Measurements from ENCODE around the gene ICA1. TPM values are rescaled to one million over a fixed set of nuclear protein-coding genes. Genes with fewer than 3 reads are reported as not detected.

Gene ICA1
- total and polyA plus RNA-seq, 10 donors: 9.6 to 45.7 (median 27.0) TPM

GRCh38 chr7:8271960-8272359 lies 10.0 kb upstream of the ICA1 start:
- Histone ChIP-seq H3K27ac (no peak overlapping the region), H3K36me3 (no peaks in the 10 kb centered on the region), H3K27me3 (replicated peaks in 1 of 7) (peaks cover 0 to 7% (median 0%) of the 10 kb centered on the region in 7 donors), H3K4me1 (no peaks in the 10 kb centered on the region), H3K9me3 (no peaks in the 10 kb centered on the region), H3K4me3 (no peak overlapping the region)
- no peak for DNase-seq
- intact Hi-C loops (cut with DNase I; ENCODE audit: low total_unique reads): no loop called here
- TF ChIP-seq POLR2AphosphoS5 (IDR thresholded peaks at IDR 0.05) (no peak), CTCF (IDR thresholded peaks at IDR 0.05 in 8 of 11, conservative IDR thresholded peaks at IDR 0.05 in 3 of 11) (no peak), POLR2A (IDR thresholded peaks at IDR 0.05) (no peak)

GRCh38 chr7:8263048-8263447 lies 1.1 kb upstream of the ICA1 start:
- H3K9me3 ChIP-seq: peaks cover 0 to 4% (median 0%) of the 10 kb centered on the region in 8 donors
- 74 to 85% (median 83%) methylated on average over 7 of the region's 7 CpGs for WGBS, 5 donors
- intact Hi-C loops (cut with DNase I; ENCODE audit: low total_unique reads): no loop called here
- H3K4me3 ChIP-seq: no peak overlapping the region
- no peak overlapping the region for H3K27ac ChIP-seq
- TF ChIP-seq CTCF (IDR thresholded peaks at IDR 0.05 in 8 of 11, conservative IDR thresholded peaks at IDR 0.05 in 3 of 11) (no peak), POLR2AphosphoS5 (IDR thresholded peaks at IDR 0.05) (no peak), POLR2A (IDR thresholded peaks at IDR 0.05) (no peak)
- no peaks in the 10 kb centered on the region for H3K36me3 ChIP-seq
- H3K4me1 ChIP-seq: peaks cover 5 to 34% (median 20%) of the 10 kb centered on the region in 6 donors
- peaks cover 0 to 64% (median 19%) of the 10 kb centered on the region in 7 donors for H3K27me3 ChIP-seq (replicated peaks in 1 of 7)
- no peak for DNase-seq

GRCh38 chr7:8260871-8261694 lies 884 bp downstream of the ICA1 start:
- peak; percentile 85 for DNase-seq
- H3K36me3 ChIP-seq: no peaks in the 10 kb centered on the region
- peak overlapping the region; percentile 53 to 86 (median 66) for H3K4me3 ChIP-seq
- peak overlapping the region; percentile 55 to 91 (median 88) for H3K27ac ChIP-seq
- intact Hi-C loops (cut with DNase I; ENCODE audit: low total_unique reads): no loop called here
- peaks cover 0 to 64% (median 19%) of the 10 kb centered on the region in 7 donors for H3K27me3 ChIP-seq (replicated peaks in 1 of 7)
- peaks cover 0 to 4% (median 0%) of the 10 kb centered on the region in 8 donors for H3K9me3 ChIP-seq
- peaks cover 5 to 34% (median 20%) of the 10 kb centered on the region in 6 donors for H3K4me1 ChIP-seq
- TF ChIP-seq POLR2A (IDR thresholded peaks at IDR 0.05) (no peak), POLR2AphosphoS5 (IDR thresholded peaks at IDR 0.05) (peak in 2 of 3 donors; percentile 63 to 69), CTCF (IDR thresholded peaks at IDR 0.05 in 8 of 11, conservative IDR thresholded peaks at IDR 0.05 in 3 of 11) (no peak)
- WGBS, 5 donors: 6 to 9% (median 6%) methylated on average over 31 of the region's 31 CpGs

GRCh38 chr7:8259586-8260222 lies 2.3 kb downstream of the ICA1 start:
- no peak overlapping the region for H3K4me3 ChIP-seq
- H3K27me3 ChIP-seq (replicated peaks in 1 of 7): peaks cover 0 to 57% (median 19%) of the 10 kb centered on the region in 7 donors
- H3K4me1 ChIP-seq: peaks cover 5 to 34% (median 20%) of the 10 kb centered on the region in 6 donors
- H3K9me3 ChIP-seq: peaks cover 0 to 2% (median 0%) of the 10 kb centered on the region in 8 donors
- no peaks in the 10 kb centered on the region for H3K36me3 ChIP-seq
- no peak for DNase-seq
- no peak overlapping the region for H3K27ac ChIP-seq
- intact Hi-C loops (cut with DNase I; ENCODE audit: low total_unique reads): no loop called here
- no peak for TF ChIP-seq CTCF (IDR thresholded peaks at IDR 0.05 in 8 of 11, conservative IDR thresholded peaks at IDR 0.05 in 3 of 11)
- no peak for TF ChIP-seq POLR2A (IDR thresholded peaks at IDR 0.05)
- no peak for TF ChIP-seq POLR2AphosphoS5 (IDR thresholded peaks at IDR 0.05)
- WGBS, 5 donors: 82 to 86% (median 82%) methylated on average over 10 of the region's 10 CpGs

Measured in spleen (tissue), 11 donors.